HEK293 (cell line): ENCODE data around the gene DCAF5.
A peak's percentile ranks its signal among the peaks of the same experiment; 100 is the strongest.

Source experiments
- EGR2 ChIP-seq: fragments of 450-650 bp; formaldehyde crosslinking; IDR thresholded peaks from 2 replicates; pipeline ENCODE4 v1.5.1; 2016; ENCODE audit warnings: low read depth, missing biosample characterization, missing genetic modification characterization
- GFI1B ChIP-seq: fragments of 450-650 bp; formaldehyde crosslinking; IDR thresholded peaks from 2 replicates; pipeline ENCODE4 v1.5.1; 2016; ENCODE audit warnings: missing biosample characterization, missing genetic modification characterization
- GLIS2 ChIP-seq: fragments of 450-650 bp; formaldehyde crosslinking; IDR thresholded peaks from 2 replicates; pipeline ENCODE4 v1.5.1; 2016; ENCODE audit warnings: missing biosample characterization, missing genetic modification characterization
- KLF17 ChIP-seq: fragments of 450-650 bp; formaldehyde crosslinking; IDR thresholded peaks from 2 replicates; pipeline ENCODE4 v1.5.1; 2016; ENCODE audit warnings: missing biosample characterization, missing genetic modification characterization
- KLF8 ChIP-seq: fragments of 450-650 bp; formaldehyde crosslinking; IDR thresholded peaks from 2 replicates; pipeline ENCODE4 v1.5.1; 2016; ENCODE audit warnings: missing biosample characterization, missing genetic modification characterization
- PATZ1 ChIP-seq: fragments of 450-650 bp; formaldehyde crosslinking; IDR thresholded peaks from 2 replicates; pipeline ENCODE4 v1.5.1; 2016; ENCODE audit warnings: missing biosample characterization, missing genetic modification characterization
- PRDM10 ChIP-seq: fragments of 450-650 bp; formaldehyde crosslinking; IDR thresholded peaks from 2 replicates; pipeline ENCODE4 v1.5.1; 2016; ENCODE audit warnings: missing biosample characterization, missing genetic modification characterization
- REPIN1 ChIP-seq: fragments of 450-650 bp; formaldehyde crosslinking; IDR thresholded peaks from 2 replicates; pipeline ENCODE4 v1.5.1; 2017; ENCODE audit warnings: missing biosample characterization, missing genetic modification characterization, low read depth
- SCRT1 ChIP-seq: fragments of 450-650 bp; formaldehyde crosslinking; IDR thresholded peaks from 2 replicates; pipeline ENCODE4 v1.5.1; 2016; ENCODE audit warnings: missing biosample characterization, missing genetic modification characterization, borderline replicate concordance
- SP2 ChIP-seq: fragments of 450-650 bp; formaldehyde crosslinking; IDR thresholded peaks from 2 replicates; pipeline ENCODE4 v1.5.1; 2016; ENCODE audit warnings: missing biosample characterization, missing genetic modification characterization
- SP7 ChIP-seq: fragments of 450-650 bp; formaldehyde crosslinking; IDR thresholded peaks from 2 replicates; pipeline ENCODE4 v1.5.1; 2016; ENCODE audit warnings: missing biosample characterization, missing genetic modification characterization
- ZBTB17 ChIP-seq: fragments of 450-650 bp; formaldehyde crosslinking; IDR thresholded peaks from 2 replicates; pipeline ENCODE4 v1.5.1; 2016; ENCODE audit warnings: missing biosample characterization, missing genetic modification characterization
- ZBTB20 ChIP-seq: fragments of 450-650 bp; formaldehyde crosslinking; IDR thresholded peaks from 2 replicates; pipeline ENCODE4 v1.5.1; 2016; ENCODE audit warnings: missing biosample characterization, missing genetic modification characterization
- ZBTB44 ChIP-seq: fragments of 450-650 bp; IDR thresholded peaks from 2 replicates; pipeline ENCODE4 v1.5.1; 2018; ENCODE audit warnings: missing biosample characterization, mild to moderate bottlenecking, missing genetic modification characterization
- ZEB2 ChIP-seq: fragments of 450-650 bp; formaldehyde crosslinking; IDR thresholded peaks from 2 replicates; pipeline ENCODE4 v1.5.1; 2016; ENCODE audit warnings: missing biosample characterization, missing genetic modification characterization
- ZFHX2 ChIP-seq: fragments of 450-650 bp; formaldehyde crosslinking; conservative IDR thresholded peaks from 2 replicates; pipeline ENCODE4 v1.5.1; 2016; ENCODE audit warnings: missing biosample characterization, missing genetic modification characterization
- ZNF132 ChIP-seq: fragments of 450-650 bp; formaldehyde crosslinking; IDR thresholded peaks from 2 replicates; pipeline ENCODE4 v1.5.1; 2017; ENCODE audit warnings: missing biosample characterization, missing genetic modification characterization, borderline replicate concordance
- ZNF155 ChIP-seq: fragments of 450-650 bp; formaldehyde crosslinking; IDR thresholded peaks from 2 replicates; pipeline ENCODE4 v1.5.1; 2016; ENCODE audit warnings: missing biosample characterization, missing genetic modification characterization
- ZNF266 ChIP-seq: fragments of 450-650 bp; formaldehyde crosslinking; IDR thresholded peaks from 2 replicates; pipeline ENCODE4 v1.5.1; 2016; ENCODE audit warnings: missing biosample characterization, missing genetic modification characterization, low read depth
- ZNF311 ChIP-seq: fragments of 450-650 bp; formaldehyde crosslinking; IDR thresholded peaks from 2 replicates; pipeline ENCODE4 v1.5.1; 2017; ENCODE audit warnings: missing biosample characterization, missing genetic modification characterization, borderline replicate concordance
- ZNF335 ChIP-seq: fragments of 450-650 bp; formaldehyde crosslinking; conservative IDR thresholded peaks from 2 replicates; pipeline ENCODE4 v1.5.1; 2016; ENCODE audit warnings: missing biosample characterization, missing genetic modification characterization
- ZNF48 ChIP-seq: fragments of 450-650 bp; formaldehyde crosslinking; IDR thresholded peaks from 2 replicates; pipeline ENCODE4 v1.5.1; 2016; ENCODE audit warnings: missing biosample characterization, missing genetic modification characterization
- ZNF510 ChIP-seq: fragments of 450-650 bp; formaldehyde crosslinking; IDR thresholded peaks from 2 replicates; pipeline ENCODE4 v1.5.1; 2018; ENCODE audit warnings: mild to moderate bottlenecking, missing genetic modification characterization, missing biosample characterization; ENCODE audit not compliant: insufficient replicate concordance
- ZNF560 ChIP-seq: fragments of 450-650 bp; formaldehyde crosslinking; IDR thresholded peaks from 2 replicates; pipeline ENCODE4 v1.5.1; 2017; ENCODE audit warnings: missing biosample characterization, missing genetic modification characterization, borderline replicate concordance
- ZNF580 ChIP-seq: fragments of 450-650 bp; formaldehyde crosslinking; IDR thresholded peaks from 2 replicates; pipeline ENCODE4 v1.5.1; 2016; ENCODE audit warnings: missing biosample characterization, missing genetic modification characterization
- ZNF707 ChIP-seq: fragments of 450-650 bp; formaldehyde crosslinking; IDR thresholded peaks from 2 replicates; pipeline ENCODE4 v1.5.1; 2016; ENCODE audit warnings: missing biosample characterization, missing genetic modification characterization
- ZNF768 ChIP-seq: fragments of 450-650 bp; formaldehyde crosslinking; IDR thresholded peaks from 2 replicates; pipeline ENCODE4 v1.5.1; 2018; ENCODE audit warnings: missing biosample characterization, mild to moderate bottlenecking, missing genetic modification characterization
- ZNF785 ChIP-seq: fragments of 450-650 bp; formaldehyde crosslinking; IDR thresholded peaks from 2 replicates; pipeline ENCODE4 v1.5.1; 2016; ENCODE audit warnings: missing biosample characterization, missing genetic modification characterization

DCAF5 gene

GRCh38 chr14:69013943-69014782 is 138.8 kb downstream of the DCAF5 start (continued):
- TF ChIP-seq PRDM10 (tag by site-specific recombination) (0 out of 2 replicates have a peak, but pooled peaks have one; percentile 18), KLF17 (tag by site-specific recombination) (no peak), SP2 (tag by site-specific recombination) (peak; percentile 38), EGR2 (tag by site-specific recombination) (no peak), ZNF48 (tag by site-specific recombination) (no peak), SCRT1 (tag by site-specific recombination) (peak; percentile 41; the same call in 1 of the 2 replicates), REPIN1 (tag by site-specific recombination) (no peak), ZNF132 (tag by site-specific recombination) (no peak), PATZ1 (tag by site-specific recombination) (peak; percentile 52; the same call in 1 of the 2 replicates), ZNF580 (no peak), GLIS2 (no peak), ZNF311 (tag by site-specific recombination) (no peak), KLF8 (tag by site-specific recombination) (no peak), ZNF266 (tag by site-specific recombination) (no peak), ZNF335 (tag by site-specific recombination) (peak; percentile 32; the same call in 1 of the 2 replicates), ZNF768 (tag by site-specific recombination) (no peak), ZBTB17 (tag by site-specific recombination) (peak; percentile 38; the same call in 1 of the 2 replicates), ZNF707 (no peak), ZEB2 (tag by site-specific recombination) (0 out of 2 replicates have a peak, but pooled peaks have one; percentile 16), ZBTB20 (tag by site-specific recombination) (peak; percentile 86), SP7 (tag by site-specific recombination) (peak; percentile 29; the same call in 1 of the 2 replicates), GFI1B (tag by site-specific recombination) (no peak), ZNF510 (tag by site-specific recombination) (no peak), ZNF155 (no peak), ZFHX2 (tag by site-specific recombination) (peak; percentile 49), ZNF785 (tag by site-specific recombination) (no peak), ZNF560 (tag by site-specific recombination) (no peak), ZBTB44 (tag by site-specific recombination) (peak; percentile 75)
